HG02943 (cell line): ENCODE results near the gene FRMD1.

Source experiments
- ATAC-seq: cut with Tn5 transposase; IDR thresholded peaks from one replicate; pipeline ENCODE4 v1.9.1; 2021; ENCODE audit warnings: mild to moderate bottlenecking, low read depth, moderate library complexity; ENCODE audit not compliant: unreplicated experiment

FRMD1 gene

DNA sequence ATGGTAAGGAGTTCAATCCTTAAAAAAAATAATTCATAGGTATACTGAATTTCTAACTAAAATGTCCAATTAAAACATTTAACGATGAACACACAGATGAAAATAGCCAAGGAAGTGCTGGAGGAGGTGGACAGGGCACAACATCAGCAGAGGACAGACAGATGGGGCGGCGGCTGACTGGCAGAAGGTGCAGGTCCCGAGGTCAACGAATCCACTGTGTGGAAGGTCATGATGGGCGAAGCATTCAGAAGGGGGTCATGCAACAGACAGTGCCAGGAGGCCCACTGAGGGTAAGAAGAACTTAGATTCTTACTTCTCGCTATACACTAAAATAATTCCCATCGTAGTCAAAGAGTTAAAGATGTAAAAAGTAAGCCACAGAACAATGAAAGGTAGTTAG lies 34.2 kb upstream of the FRMD1 start:
- ATAC-seq = no peak

GRCh38 chr6:168111911-168112310 lies 32.9 kb upstream of the FRMD1 start:
- ATAC-seq = no peak

GRCh38 chr6:168110437-168110836 lies 31.4 kb upstream of the FRMD1 start:
- ATAC-seq = no peak

- no peak for ATAC-seq
Observed at GRCh38 chr6:168109171-168109570, 30.2 kb upstream of the FRMD1 start.

- no peak for ATAC-seq
Observed at GRCh38 chr6:168107191-168107983, 28.4 kb upstream of the FRMD1 start.

DNA sequence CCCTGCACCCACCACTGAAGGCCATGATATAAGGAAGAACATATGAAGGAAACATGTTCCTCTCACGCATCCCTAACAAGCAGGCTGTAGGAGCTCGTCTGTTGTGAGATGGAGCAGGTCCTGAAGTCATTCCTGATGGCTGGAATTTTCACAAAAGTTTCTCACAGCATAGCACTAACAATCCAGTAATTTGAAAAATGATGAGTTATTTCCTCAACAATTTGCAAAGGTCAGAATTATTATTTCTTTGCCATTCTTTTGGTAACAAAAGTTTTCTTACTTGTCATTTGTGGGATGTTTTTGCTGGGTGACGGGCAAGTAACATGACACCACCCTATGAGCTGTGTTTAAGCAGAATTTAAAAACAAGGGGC lies 27.6 kb upstream of the FRMD1 start:
- ATAC-seq = no peak

DNA sequence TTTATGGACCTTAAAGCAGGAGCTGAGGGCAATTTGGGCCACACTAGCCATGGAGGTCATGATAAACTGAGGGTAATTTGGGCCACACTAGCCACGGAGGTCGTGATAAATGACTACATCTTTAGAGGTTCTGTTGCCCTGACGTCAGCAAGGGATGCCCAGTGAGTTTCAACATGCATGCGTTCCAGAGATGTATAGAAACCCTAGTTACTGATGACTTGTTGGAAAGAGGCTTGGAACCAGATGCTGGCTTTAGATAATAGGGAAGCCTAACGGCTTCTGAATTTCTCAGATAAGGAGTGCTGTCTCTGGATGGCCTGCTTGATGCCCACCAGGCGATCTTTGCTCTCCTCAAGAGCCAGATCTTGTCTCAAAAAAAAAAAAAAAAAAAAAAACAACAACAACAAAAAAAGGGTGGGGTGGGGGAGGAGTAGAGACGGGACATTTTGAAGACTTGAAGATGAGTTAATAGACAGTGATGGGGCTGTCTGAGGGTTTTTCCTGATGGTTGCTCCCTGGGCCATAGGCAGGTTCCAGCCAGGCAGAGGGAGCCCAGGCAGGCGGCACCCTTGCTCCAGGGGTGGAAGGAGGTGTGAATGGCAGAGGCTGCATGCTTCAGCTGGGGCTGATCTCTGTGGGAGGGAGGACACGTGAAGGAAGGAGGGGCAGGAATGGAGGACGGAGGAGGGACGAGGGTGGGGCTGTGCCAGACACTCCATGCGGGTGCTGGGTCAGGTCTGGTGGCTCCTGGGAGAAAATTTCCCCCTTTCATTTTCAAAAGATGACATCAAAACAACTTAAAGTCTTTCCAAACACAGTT lies 27.0 kb upstream of the FRMD1 start:
- ATAC-seq = no peak

- no peak for ATAC-seq
Observed at GRCh38 chr6:168104636-168105035, 25.6 kb upstream of the FRMD1 start.

DNA sequence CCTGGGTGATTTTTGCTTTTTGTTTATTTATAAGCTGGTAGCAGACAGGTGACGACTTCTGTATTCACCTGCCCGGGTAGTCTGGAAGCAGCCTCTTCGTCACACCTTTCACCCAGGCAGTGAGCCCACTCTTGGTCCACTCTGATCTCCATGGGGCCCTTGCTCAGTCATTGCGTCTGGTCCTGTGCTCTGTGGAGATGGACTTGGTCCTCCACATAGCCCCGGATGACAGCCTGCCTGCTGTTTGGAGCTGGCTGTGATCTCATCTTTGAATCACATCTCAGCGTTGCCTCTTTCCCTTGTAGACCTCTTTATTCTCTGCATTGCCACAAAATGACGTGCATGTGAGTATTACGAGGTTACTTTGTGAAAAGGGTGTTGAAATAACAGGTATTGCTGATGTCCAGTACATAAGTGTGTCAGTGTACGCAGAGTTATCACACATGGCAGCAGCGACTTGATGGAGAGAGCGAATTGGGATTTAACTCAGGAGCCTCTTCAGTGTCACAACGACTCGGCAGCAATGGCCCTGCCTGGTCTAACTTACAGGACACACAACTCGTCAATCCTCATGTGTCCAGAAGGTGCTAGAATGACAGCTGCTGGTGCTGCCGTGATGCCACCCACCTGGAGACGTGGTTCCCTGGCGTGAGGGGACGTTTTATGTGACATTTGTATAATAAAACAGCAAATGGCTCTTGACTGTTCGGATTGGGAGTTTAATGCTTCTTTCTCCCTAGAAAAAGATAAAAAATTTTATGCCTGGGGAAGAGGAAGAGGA lies 24.2 kb upstream of the FRMD1 start:
- ATAC-seq = no peak

DNA sequence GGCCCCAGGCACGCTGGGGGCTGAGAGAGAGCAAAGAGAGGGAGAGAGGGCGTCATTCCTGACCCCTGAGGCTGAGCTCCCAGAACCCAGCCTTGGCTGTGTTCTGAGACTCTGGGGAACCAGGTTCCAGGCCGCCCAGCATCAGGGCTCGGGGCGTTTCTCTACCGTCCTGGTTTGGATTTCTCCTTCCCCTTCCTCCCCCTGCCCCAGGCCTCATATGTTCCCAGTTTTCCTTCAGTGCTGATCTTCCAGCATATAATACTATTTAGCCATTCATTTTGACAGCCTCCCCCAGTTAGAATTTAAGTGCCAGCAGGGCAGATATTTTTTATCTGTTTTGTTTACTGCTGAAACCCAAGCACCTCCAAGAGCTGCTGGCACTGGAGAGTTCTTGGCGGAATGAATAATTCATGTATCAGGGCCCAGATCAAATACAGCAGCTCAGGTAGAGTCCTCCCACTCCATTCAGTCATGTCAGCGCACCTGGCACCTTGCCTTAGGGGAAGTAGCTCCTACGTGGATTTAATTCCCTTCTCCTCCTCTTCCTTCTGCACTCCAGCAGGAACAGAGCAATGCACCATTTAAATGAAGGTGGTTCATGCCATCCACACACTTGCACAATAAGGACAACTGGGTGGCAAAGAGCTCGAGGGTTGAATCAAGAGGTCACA lies 23.4 kb upstream of the FRMD1 start:
- ATAC-seq = no peak

GRCh38 chr6:168101590-168102314 lies 22.7 kb upstream of the FRMD1 start:
- ATAC-seq = no peak

- no peak for ATAC-seq
Observed at GRCh38 chr6:168100803-168101589, 22.0 kb upstream of the FRMD1 start.

DNA sequence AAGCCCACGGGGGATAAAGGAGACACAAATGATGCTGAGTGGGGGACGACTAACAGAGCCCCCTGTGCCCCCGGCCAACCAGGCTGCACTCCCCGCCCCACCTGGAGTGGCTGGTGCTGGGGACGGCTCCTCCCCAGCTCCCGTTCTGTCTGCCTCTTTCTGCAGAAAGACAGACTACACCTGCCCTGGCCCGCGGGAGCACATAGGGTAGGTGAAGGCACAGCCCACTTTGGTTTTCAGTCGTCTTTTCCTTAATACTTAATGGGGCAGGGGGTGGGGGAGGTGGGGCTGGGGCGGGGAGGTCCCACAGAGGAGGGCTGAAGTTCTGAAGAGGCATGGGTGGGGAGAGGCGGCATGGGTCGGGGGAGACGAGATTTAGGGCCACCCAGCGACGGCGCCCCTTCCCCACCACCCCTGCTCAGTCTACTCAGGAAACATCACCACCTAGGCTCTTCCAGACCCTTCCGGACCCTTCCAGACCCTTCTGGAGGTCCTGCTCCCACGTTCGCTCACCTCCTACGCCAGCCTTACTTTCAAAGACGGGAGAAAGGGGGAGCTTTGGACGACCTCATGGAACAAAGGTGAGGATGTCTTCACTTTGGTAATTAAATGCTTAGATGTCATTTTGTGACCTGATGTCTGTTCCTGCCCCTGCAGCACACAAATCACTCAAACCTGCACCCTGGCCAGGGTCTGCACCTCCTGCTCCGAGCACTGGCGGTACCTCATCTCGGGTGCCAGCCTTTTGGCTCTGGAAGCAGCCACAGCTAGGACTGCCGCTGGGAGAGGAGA lies 21.2 kb upstream of the FRMD1 start:
- no peak for ATAC-seq

DNA sequence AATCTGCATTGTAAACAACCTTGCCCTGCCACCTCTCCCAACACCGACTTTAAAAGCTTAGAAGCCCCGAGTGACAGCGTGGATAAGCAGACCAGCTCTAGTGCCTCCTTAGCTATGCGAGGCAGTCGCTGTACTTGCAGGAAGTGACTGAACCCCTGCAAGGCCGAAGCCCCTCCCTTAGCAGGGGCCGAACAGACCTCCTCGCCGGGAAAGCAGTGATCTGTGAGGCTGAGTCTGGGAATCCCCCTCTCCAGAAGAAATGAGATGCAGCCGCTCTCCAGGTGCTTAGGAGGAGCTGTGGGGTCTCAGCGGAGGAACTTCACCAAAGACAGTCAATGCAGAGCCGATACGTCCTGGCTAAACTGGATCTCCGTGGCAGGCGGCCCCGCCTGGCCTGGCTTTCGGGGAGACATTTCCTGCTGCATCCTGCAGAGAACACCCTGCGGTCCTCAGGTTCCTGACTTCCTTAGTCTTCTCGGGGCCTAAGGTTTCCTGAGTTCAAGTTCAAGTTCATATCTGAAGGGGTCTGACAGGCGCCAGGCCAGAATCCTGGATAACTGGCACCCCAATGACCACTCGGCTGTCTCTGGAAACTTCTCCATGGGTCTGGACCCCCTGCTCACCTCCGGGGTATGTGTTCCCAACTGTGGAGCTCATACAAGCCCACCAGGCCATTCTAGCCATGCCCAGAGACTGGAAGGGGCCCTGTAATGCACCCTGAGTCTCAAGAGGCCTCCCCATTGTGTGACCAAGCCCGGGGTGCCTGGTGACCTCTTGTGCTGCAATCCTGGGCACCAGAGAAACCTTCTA lies 20.4 kb upstream of the FRMD1 start:
- ATAC-seq = no peak

GRCh38 chr6:168098431-168098861 lies 19.4 kb upstream of the FRMD1 start:
- ATAC-seq = no peak

DNA sequence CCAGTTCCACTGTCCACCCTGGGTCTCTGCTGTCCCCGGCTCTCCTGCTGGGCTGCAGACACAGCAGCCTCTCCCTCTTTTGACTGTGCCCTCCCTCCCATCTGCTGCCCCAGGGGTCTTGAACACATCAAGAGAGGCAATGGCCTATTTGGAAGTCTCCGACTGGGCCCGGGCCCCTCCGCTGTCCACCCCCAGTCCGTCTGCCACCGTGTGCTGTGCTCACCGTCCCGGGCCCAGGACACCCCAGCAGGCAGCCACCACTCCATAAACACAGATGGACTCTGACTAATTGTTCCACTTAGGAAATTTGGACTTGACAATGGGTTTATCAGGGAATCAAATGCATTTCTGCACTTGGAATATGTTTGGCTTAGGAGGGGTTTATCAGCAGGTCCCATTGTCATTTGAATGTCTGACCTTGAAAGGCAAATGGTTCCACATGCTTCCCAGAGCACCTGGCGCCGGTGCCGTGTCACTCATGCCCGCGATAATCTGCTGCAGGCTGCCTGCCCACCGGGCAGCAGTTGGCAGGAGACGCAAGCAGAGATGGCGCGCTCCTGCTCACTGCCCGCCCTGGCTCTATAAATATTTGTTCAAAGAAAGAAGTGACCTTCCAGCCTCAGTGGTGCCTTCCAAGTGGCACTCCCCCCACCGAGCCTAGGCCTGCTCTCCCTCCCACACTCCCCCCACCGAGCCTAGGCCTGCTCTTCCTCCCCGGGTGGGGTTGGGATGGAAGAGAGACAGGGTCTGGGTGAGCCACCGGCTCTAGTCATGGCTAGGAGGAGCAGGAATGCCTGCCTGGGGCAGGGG lies 18.8 kb upstream of the FRMD1 start:
- ATAC-seq = no peak

DNA sequence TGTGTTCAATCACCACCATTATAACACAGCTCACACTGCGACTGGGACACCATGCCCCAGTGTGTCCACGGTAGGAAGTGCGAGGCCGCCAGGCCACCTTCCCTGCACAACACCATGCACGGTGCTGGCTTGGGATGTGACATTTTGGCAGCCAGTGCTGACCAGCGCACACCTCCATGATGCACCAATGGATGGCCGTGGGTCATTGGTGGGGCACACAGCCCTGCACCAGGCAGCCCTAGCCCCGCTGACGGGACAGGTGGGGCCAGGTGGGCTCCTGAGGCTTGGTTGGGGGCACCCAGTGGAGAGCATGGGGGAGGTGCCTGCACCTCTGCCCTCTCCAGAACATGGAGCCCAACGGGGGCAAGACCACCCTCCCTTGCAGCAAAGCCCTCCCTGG lies 18.2 kb upstream of the FRMD1 start:
- ATAC-seq = no peak
